ENCODE data around the gene SURF6. TPM values are rescaled to one million over a fixed set of nuclear protein-coding genes. Genes with fewer than 3 reads are reported as not detected.

The SURF6 gene
- total RNA-seq, 1 experiment from 2014 or later: 16.1 TPM

DNA sequence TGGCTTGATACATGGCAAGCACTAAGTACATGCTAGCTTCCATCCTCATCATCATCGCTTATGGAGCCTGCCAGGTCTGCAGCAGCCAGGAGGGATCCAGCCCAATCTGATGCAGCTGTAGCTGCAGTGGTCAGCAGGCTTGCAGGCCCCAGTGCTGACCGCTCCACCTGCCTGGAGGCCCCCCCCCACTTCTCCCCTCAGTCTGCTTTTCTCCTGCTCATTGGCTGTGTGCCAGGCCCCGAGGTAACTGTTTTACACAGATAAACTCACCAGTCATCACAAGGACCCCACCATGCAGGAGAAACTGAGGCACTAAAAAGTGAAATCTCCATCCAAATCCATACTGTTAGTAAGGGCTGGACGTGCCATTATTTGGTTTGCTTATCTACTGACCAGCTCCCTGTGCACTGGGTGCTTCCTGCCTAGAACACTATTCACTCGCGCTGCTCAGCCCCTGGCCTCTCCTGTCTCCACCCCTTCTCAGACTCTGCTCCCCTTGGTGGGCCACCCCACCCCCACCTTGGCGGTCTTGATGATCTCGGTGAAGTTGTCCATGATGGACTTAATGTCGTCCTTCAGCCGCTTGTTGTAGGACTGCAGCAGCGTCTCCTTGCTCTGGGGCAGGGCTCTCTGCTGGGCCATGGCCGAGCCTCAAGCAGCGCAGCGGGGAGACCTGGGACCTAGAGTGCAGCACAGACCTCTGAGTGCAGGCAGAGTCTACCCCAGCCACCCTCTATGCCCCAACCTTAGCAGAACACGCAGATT lies 10.2 kb upstream of the SURF6 start:
- ATAC-seq (no peak), DNase-seq (ENCODE audit: low read depth, low spot score) (no peak)
- no peaks in the 10 kb centered on the region for H3K9me3 ChIP-seq (ENCODE audit: control insufficient read depth, insufficient read depth, low read depth, low read length)
- TF ChIP-seq POLR2AphosphoS5 (IDR thresholded peaks at IDR 0.05; ENCODE audit: low read depth, low read length): no peak
- TF ChIP-seq, protein P1, sequence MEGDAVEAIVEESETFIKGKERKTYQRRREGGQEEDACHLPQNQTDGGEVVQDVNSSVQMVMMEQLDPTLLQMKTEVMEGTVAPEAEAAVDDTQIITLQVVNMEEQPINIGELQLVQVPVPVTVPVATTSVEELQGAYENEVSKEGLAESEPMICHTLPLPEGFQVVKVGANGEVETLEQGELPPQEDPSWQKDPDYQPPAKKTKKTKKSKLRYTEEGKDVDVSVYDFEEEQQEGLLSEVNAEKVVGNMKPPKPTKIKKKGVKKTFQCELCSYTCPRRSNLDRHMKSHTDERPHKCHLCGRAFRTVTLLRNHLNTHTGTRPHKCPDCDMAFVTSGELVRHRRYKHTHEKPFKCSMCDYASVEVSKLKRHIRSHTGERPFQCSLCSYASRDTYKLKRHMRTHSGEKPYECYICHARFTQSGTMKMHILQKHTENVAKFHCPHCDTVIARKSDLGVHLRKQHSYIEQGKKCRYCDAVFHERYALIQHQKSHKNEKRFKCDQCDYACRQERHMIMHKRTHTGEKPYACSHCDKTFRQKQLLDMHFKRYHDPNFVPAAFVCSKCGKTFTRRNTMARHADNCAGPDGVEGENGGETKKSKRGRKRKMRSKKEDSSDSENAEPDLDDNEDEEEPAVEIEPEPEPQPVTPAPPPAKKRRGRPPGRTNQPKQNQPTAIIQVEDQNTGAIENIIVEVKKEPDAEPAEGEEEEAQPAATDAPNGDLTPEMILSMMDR (IDR thresholded peaks at IDR 0.05): no peak
- in situ Hi-C loops (cut with HindIII; ENCODE audit: low pct_unique_long_range_greater_than_20kb, low sequenced_read_pairs) (no loop called here), intact Hi-C loops (cut with micrococcal nuclease; ENCODE audit: unreplicated experiment) (no loop called here)
- peak overlapping the region; percentile 74 to 97 for H3K4me3 ChIP-seq (ENCODE audit: low read depth in 2 of 2, low read length in 2 of 2)
- ChIA-PET CTCF (no interaction called here), POLR2A (no interaction called here)
- peaks cover 19% of the 10 kb centered on the region for H3K4me1 ChIP-seq (ENCODE audit: control insufficient read depth, insufficient read depth, low read length)
- BruUV-seq (replicated peaks): TSS peak; percentile 73
- no peaks in the 10 kb centered on the region for H3K27me3 ChIP-seq (ENCODE audit: control insufficient read depth, insufficient read depth, low read length)
- H3K36me3 ChIP-seq (ENCODE audit: control insufficient read depth, insufficient read depth, low read length): peaks cover 20% of the 10 kb centered on the region
- H3K27ac ChIP-seq (ENCODE audit: low read length): no peak overlapping the region

DNA sequence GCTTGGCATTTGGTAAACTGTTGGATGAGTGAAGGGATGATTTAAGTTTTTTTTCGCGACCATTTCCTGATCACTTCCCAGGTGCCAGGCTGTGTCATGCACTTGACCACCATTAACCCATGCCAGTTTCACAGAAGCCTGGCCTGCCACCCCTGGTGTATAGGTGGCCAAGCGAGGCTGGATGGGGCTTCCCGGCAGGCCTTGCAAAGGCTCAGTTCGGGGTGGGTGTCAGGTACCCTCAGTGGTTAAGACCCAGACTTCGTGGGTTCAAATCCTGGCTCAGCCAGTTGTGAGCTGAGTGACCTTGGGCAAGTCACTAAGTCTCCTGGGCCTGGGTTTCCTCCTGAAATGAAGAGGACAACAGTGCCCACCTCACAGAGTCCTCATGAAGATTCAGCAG lies 9.6 kb upstream of the SURF6 start:
- no peak for ATAC-seq
- Histone ChIP-seq H3K27ac (ENCODE audit: low read length) (no peak overlapping the region), H3K9me3 (ENCODE audit: control insufficient read depth, insufficient read depth, low read depth, low read length) (no peaks in the 10 kb centered on the region), H3K4me3 (ENCODE audit: low read depth in 2 of 2, low read length in 2 of 2) (no peak overlapping the region), H3K27me3 (ENCODE audit: control insufficient read depth, insufficient read depth, low read length) (no peaks in the 10 kb centered on the region), H3K4me1 (ENCODE audit: control insufficient read depth, insufficient read depth, low read length) (peaks cover 14% of the 10 kb centered on the region), H3K36me3 (ENCODE audit: control insufficient read depth, insufficient read depth, low read length) (peaks cover 16% of the 10 kb centered on the region)
- TF ChIP-seq POLR2AphosphoS5 (IDR thresholded peaks at IDR 0.05; ENCODE audit: low read depth, low read length): no peak
- TF ChIP-seq, protein P1 (IDR thresholded peaks at IDR 0.05): no peak
- TF ChIP-seq SIN3A (IDR thresholded peaks at IDR 0.05; ENCODE audit: borderline replicate concordance, insufficient read depth, low read depth, low read length): no peak
- no peak for TF ChIP-seq TCF7L2 (IDR thresholded peaks at IDR 0.05; ENCODE audit: low read depth, low read length)
- TF ChIP-seq, protein P2, sequence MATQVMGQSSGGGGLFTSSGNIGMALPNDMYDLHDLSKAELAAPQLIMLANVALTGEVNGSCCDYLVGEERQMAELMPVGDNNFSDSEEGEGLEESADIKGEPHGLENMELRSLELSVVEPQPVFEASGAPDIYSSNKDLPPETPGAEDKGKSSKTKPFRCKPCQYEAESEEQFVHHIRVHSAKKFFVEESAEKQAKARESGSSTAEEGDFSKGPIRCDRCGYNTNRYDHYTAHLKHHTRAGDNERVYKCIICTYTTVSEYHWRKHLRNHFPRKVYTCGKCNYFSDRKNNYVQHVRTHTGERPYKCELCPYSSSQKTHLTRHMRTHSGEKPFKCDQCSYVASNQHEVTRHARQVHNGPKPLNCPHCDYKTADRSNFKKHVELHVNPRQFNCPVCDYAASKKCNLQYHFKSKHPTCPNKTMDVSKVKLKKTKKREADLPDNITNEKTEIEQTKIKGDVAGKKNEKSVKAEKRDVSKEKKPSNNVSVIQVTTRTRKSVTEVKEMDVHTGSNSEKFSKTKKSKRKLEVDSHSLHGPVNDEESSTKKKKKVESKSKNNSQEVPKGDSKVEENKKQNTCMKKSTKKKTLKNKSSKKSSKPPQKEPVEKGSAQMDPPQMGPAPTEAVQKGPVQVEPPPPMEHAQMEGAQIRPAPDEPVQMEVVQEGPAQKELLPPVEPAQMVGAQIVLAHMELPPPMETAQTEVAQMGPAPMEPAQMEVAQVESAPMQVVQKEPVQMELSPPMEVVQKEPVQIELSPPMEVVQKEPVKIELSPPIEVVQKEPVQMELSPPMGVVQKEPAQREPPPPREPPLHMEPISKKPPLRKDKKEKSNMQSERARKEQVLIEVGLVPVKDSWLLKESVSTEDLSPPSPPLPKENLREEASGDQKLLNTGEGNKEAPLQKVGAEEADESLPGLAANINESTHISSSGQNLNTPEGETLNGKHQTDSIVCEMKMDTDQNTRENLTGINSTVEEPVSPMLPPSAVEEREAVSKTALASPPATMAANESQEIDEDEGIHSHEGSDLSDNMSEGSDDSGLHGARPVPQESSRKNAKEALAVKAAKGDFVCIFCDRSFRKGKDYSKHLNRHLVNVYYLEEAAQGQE (IDR thresholded peaks at IDR 0.05; ENCODE audit: insufficient read depth in 1 of 2, low read depth in 2 of 2, low read length in 1 of 2): no peak
- DNase-seq (ENCODE audit: low read depth, low spot score): no peak
- intact Hi-C loops (cut with micrococcal nuclease; ENCODE audit: unreplicated experiment): no loop called here
- no TSS peak for BruUV-seq (replicated peaks)
- ChIA-PET POLR2A (no interaction called here), CTCF (no interaction called here)
- in situ Hi-C loops (cut with HindIII; ENCODE audit: low pct_unique_long_range_greater_than_20kb, low sequenced_read_pairs): no loop called here
